Posterior cingulate gyrus (tissue), 11 donors: ENCODE measurements around the gene ENDOG.
"Not testable (repeated sequence)": the region's sequence is repeated elsewhere in the genome, so short reads cannot be mapped to it uniquely, and the experiment has no call there.

Experiments
- DNase-seq, 10 donors: peaks; one replicate each; pipeline versions ENCODE4 v3.0.0 to v3.0.0-alpha.2; 2020 to 2021; ENCODE audit warnings: mixed read lengths in 3 of 10
- intact Hi-C: fragments of 100-400 bp; cut with DNase I; formaldehyde crosslinking; loops from one replicate; pipeline ENCODE4 v1.15.1; 2023

Gene ENDOG

GRCh38 chr9:128823903-128824406 is 5.7 kb downstream of the ENDOG start:
- intact Hi-C loops: no loop called here
- DNase-seq: peak in 1 of 10 donors; percentile 41

GRCh38 chr9:128824911-128825310 is 6.6 kb downstream of the ENDOG start:
- intact Hi-C loops: no loop called here
- DNase-seq: peak in 1 of 10 donors; percentile 51

DNA sequence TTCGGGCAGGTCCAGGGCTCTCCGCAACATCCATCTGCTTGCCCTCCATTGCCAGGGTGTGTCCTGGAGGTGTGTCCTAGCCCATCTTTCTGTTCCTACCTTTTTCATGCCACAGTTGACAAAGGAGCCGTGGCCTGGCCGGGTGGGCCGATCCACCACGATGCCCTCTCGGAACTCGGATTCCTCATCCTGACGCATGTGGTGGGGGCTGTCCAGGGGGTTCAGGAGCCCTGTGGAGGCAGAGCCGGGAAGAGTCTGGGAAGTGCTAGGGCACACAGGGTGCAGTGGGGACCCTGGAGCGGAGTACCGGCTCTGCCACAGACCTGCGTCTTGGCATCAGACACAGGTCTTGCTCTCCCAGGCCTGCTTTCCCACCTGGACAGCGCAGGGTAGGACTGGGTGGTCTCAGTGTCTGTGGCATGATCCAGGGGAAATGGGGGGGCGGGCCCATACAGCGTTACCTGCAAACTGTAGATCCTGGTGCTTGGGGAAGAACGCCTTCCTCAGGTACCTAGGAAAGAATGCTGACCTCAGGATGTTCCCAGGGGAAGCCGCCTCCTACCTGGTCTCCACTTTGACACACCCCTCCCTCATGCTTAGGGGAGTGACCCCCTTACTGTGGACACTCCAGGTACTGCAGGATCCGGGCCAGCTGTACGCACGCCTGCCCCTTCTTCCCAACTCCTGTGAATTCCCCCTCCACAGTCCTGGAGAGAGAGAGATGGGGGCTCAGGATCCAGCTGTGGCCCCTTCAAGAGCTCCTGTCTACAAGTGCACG is 7.8 kb downstream of the ENDOG start:
- peak in 2 of 10 donors; percentile 49 to 62 for DNase-seq
- intact Hi-C loops: no loop called here

DNA sequence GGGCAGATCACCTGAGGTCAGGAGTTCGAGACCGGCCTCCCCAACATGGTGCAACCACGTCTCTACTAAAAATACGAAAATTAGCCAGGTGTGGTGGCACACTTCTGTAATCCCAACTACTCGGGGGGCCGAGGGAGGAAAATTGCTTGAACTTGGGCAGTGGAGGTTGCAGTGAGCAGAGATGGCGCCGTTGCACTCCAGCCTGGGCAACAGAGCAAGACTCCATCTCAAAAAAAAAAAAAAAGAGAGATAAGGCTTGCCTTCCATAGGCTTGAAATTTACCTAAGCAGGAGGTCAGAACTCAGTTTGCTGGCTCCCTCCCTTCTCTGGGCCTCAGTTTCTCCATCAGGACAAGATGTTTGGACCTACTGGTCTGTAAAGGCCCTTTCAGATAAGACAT is 10.0 kb downstream of the ENDOG start:
- intact Hi-C loops: no loop called here
- DNase-seq: peak in 1 of 10 donors; percentile 31

- peak in 2 of 10 donors; percentile 51 to 54 for DNase-seq
- intact Hi-C loops: no loop called here
These were observed 10.6 kb downstream of the ENDOG start for GRCh38 chr9:128828719-128829452.

DNA sequence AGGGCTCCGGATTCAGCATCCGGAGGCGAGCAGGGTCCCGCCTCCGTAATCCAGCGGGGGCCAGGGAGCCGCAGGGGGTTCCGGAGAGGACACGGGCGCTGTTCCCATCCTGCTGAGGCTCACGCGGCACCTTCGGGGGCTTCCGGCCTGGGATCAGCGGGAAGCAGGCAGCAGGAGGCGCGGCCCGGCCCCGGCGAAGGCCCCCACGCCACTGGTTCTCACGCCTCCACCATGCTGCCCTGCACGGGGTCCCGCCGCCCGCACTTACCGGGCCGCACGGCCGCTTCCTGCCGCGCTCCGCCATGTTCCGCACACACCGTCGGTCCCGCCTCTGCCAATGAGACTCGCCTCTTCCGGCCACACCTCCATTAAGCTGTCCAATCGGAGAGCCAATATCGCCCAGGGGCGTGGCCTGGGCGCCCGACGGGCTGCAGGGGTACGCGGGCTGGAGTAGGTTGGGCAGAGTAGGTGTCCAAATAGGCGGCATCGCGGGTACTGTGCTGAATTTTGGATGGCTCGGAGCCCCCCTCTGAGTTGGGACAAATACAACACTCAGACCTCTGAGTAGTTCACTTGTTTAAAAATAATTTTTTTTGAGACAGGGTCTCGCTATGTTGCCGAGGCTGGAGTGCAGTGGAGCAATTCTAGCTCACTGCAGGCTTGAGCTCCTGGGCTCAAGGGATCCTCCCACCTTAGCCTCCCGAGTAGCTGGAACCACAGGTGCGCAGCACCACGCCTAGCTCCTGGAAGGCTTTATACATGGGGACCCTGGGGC is 11.4 kb downstream of the ENDOG start, which contains the start of gene SPOUT1:
SPOUT1 (minus strand) TSS at position 318 of the 775 bp plus-strand sequence; CDS start at position 304, 14 bp downstream.
- DNase-seq: peak; percentile 89 to 99 (median 93)

DNA sequence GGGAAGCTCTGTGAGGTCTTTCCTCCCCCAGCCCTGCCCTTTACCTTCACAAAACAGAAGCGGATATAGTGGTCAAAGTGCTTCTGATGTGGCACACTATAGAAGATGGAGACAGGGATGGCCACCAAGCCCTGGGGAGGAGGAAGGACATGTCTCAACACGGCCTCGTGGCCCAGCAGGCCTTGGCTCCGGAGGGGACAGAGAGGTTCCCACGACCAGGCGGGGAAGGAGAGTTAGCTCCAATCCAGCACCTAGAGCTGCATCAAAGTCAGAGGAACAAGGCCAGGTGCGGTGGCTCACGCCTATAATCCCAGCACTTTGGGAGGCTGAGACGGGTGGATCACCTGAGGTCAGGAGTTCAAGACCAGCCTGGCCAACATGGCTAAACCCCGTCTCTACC is 15.4 kb downstream of the ENDOG start:
- intact Hi-C loops: no loop called here
- DNase-seq: peak in 4 of 10 donors; percentile 24 to 64 (median 53)

More for the DNA sequence above, 11.4 kb downstream of the ENDOG start, which contains the start of gene SPOUT1:
- intact Hi-C loops: no loop called here

GRCh38 chr9:128835246-128836210 is 17.2 kb downstream of the ENDOG start:
- intact Hi-C loops: no loop called here
- DNase-seq: peak in 3 of 10 donors; percentile 57 to 77 (median 60)

DNA sequence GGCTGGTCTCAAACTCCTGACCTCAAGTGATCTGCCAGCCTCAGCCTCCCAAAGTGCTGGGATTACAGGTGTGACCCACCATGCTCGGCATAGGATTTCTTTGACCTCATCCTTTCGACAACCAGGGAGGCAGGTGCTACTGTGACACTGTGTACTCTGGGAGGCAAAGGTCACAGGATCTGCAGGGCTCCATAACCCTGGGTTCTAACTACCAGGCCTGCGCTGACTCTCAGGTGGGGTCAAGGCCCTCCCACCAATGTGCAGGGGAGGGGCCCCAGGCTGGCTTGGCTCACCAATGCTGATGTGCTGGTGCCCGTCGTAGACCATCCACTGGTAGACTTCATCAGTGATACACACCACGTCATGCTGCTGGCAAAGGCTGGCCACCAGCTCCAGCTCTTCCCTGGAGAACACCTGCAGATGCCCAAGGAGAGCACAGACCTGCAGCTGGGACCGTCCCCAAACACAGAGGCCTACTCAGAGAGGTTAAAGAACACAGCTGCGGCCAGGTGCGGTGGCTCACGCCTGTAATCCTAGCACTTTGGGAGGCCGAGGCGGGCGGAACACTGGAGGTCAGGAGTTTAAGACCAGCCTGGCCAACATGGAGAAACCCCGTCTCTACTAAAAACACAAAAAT is 18.3 kb downstream of the ENDOG start:
- intact Hi-C loops: no loop called here
- DNase-seq: peak in 3 of 10 donors; percentile 14 to 51 (median 27)

- intact Hi-C loops: no loop called here
These were observed 20.0 kb downstream of the ENDOG start for GRCh38 chr9:128838338-128838737.

GRCh38 chr9:128840524-128840923 is 22.2 kb downstream of the ENDOG start:
- DNase-seq: no peak
- intact Hi-C loops: no loop called here

More at GRCh38 chr9:128838338-128838737, 20.0 kb downstream of the ENDOG start:
- peak in 1 of 10 donors; percentile 23 for DNase-seq

GRCh38 chr9:128841694-128842492 is 23.6 kb downstream of the ENDOG start:
- intact Hi-C loops: no loop called here
- DNase-seq: peak in 2 of 10 donors; percentile 21 to 39

GRCh38 chr9:128843171-128843570 is 24.9 kb downstream of the ENDOG start:
- peak in 1 of 10 donors; percentile 18 for DNase-seq
- intact Hi-C loops: not testable (repeated sequence)

DNA sequence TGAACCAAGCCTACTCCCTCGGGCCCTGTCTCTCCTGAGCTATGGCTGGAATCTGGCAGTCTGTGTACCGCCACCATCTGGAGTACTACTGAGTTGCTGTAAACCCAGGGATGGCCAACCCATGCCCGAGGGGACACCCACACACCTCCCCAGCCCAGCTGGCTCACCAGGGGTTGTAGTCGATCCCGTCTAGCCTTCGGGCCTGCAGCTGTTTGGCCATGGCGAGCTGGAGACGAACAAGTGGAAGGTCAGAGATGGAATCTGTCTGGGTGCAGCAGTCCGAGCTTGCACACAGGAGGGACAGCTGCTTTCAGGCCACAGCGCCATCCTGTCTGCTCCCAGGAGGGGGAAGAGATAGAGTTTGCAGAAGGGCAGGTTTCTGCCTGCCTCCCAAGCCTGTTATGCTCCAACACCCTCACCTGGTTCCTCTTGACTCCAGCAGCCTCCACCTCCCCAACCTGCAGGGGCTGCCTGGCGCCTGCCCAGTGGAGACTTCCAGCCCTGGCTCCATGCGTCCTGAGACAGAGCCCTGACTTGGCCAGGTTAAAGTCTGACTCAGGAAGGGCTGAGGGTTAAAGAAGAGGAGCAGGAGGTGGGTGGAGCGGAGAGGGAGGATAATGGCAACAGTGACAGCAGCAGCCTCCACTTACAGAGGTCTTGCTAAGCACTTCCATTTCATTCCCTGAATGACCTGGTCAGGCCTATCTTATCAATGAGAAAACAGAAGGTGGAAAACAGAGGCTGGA is 27.1 kb downstream of the ENDOG start:
- intact Hi-C loops: no loop called here
- peak in 2 of 10 donors; percentile 62 to 72 for DNase-seq

- DNase-seq: peak in 2 of 10 donors; percentile 1 to 69
- intact Hi-C loops: no loop called here
These were observed 28.4 kb downstream of the ENDOG start for GRCh38 chr9:128846680-128847030.

DNA sequence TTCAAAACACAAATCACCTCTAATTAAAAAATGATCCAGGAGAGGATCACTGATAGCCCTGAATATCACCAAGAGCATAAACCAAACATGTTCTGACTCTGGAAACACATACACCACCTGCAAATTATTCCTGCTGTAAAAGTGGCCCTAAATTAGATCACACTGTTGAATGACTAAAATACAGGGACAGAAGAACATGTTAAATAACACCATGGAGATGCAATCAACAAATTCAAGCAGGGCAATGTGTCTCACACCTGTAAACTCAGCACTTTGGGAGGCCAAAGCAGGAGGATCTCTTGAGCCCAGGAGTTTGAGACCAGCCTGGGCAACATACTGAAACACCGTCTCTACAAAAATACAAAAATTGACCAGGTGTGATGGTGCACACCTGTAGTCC is 29.5 kb downstream of the ENDOG start:
- no peak for DNase-seq
- intact Hi-C loops: no loop called here

DNA sequence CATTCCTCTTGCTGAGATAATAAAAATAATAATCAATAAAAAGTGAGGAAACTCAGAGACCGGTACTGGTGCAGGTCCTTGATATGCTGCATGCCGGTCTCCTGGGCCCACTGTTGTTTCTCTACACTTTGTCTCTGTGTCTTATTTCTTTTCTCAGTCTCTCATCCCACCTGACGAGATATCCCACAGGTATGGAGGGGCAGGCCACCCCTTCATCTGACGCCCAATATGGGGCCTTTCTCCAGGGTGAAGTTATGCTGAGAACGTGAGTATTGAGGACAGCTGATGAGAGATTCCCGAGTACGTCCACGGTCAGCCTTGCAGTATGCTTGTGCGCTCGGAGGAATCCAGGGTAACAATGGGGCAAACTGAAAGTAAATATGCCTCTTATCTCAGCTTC is 32.7 kb downstream of the ENDOG start:
- intact Hi-C loops: not testable (repeated sequence)
- peak in 1 of 10 donors; percentile 8 for DNase-seq
